Fibroblast of lung (primary cell): ENCODE results near the gene KCTD16.

Experiments
- CTCF ChIP-seq, 2 donors: IDR thresholded peaks in 1 of 2; conservative IDR thresholded peaks in 1 of 2; 1 replicate in 1 of 2; 2 replicates in 1 of 2; pipeline ENCODE4 v1.5.1; 2011 to 2012; ENCODE audit warnings: low read length in 2 of 2, control low read depth in 1 of 2, inconsistent platforms in 1 of 2, low read depth in 1 of 2, mild to moderate bottlenecking in 1 of 2
- EZH2 ChIP-seq: IDR thresholded peaks from 2 replicates; pipeline ENCODE4 v1.5.1; 2012; ENCODE audit warnings: low read length, control low read depth, mild to moderate bottlenecking; ENCODE audit errors: missing control alignments

GRCh38 chr5:144427866-144428265 lies 257.2 kb downstream of the KCTD16 start:
- TF ChIP-seq CTCF (conservative IDR thresholded peaks at IDR 0.05 in 1 of 2, IDR thresholded peaks at IDR 0.05 in 1 of 2; ENCODE audit: low read depth in 1 of 2, low read length in 2 of 2) = no peak
- no peak for TF ChIP-seq EZH2
